SW480 (cell line): Measurements from ENCODE around the gene DYNC2H1.
A peak's percentile ranks its signal among the peaks of the same experiment; 100 is the strongest.

Experiments
- DNase-seq: peaks from one replicate; pipeline ENCODE4 v3.0.0-alpha.2; 2016; ENCODE audit warnings: low spot score

DYNC2H1 gene

GRCh38 chr11:103465555-103466140, 356.4 kb downstream of the DYNC2H1 start:
- DNase-seq = no peak

DNA sequence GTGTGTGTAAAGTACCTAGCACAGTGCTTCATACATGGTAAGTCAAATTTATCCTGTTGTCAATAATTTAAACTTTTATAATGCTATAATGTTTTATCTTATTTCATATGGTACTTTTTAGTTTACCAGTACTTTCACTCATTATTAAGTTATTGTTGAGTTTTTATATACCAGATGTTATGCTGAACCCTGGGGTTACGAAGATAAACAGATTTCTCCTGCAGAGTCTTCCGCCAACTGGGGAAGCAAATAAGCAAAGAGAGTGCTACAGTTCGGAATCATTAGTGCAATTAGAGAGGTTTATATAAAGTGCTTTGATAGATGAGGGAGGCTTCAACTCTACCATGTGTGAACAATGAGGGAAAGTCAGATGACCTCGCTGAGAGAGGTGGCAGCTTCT, 362.3 kb downstream of the DYNC2H1 start:
- no peak for DNase-seq

- DNase-seq = no peak
Measured at GRCh38 chr11:103476874-103477273, 367.6 kb downstream of the DYNC2H1 start.

DNA sequence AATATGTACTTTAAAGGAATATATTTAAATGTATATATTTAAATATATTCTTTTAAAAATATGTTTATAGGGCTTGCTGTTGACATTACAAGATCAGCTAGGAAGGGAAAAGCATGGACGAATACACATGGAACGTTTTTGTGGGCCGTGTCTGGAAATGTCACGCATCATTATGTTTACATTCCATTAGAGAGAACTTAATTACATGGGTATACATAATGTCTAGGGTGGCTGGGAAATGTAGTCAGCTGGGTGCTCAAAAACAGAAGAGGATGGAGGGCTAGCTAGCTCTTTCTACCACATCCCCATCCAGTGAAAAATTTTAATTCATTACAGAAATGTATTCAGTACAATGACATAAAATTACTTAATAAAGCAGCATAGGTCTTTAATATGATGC, 371.2 kb downstream of the DYNC2H1 start:
- DNase-seq = no peak

GRCh38 chr11:103483996-103484395, 374.8 kb downstream of the DYNC2H1 start:
- DNase-seq = no peak

DNA sequence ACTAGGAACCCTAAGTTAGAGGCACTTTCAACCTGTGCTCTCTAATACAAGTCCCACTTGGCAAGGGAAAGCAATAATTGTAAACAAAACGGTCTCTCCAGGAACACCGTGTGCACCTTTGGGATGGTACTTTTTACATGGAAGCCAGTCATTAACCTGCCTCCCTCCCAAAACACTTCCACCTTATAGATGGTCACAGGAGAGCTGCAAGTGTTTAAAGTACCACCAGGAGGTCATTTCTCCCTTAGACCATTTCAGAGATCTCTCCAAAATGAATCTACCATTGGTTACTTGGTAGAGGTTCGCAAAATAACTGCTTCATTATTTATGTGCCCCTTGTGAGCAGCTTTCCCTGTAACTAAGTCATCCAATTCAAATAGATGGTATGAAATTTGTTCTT, 375.3 kb downstream of the DYNC2H1 start:
- no peak for DNase-seq

DNA sequence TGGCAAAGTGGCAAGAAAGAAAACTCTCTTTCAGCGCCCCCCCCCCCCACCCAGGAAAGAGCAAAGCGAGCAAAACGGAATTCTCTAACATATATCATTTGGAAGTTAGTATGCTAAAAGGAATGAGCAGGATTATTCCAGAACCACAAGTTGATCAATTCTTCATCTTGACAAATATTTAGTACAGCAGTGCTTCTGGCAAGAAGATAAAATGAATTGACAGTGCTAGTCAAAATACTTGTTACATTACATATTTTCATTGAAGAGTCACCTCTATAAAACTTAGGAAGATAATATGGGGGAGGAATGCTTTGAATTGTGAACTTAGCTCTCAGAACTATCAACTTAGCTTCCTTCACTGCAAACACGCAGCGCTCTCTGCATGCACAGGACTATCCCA, 377.4 kb downstream of the DYNC2H1 start:
- no peak for DNase-seq

DNA sequence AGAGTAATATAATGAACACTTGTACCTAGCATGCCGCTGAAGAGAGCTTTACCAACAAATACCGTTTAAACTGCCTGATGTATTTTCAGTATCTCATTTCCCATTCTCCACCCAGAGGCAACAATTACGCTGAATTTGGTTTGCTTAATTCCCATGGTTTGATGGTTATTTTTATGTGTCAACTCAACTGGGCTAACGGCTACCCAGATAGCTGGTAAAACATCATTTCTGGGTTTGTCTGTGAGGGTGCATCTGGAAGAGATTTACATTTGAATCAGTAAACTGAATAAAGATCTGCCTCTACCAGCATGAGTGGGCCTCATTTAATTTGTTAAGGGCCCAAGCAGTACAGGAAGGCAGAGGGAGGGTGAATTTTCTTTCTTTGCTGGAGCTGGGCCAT, 377.9 kb downstream of the DYNC2H1 start:
- no peak for DNase-seq

DNA sequence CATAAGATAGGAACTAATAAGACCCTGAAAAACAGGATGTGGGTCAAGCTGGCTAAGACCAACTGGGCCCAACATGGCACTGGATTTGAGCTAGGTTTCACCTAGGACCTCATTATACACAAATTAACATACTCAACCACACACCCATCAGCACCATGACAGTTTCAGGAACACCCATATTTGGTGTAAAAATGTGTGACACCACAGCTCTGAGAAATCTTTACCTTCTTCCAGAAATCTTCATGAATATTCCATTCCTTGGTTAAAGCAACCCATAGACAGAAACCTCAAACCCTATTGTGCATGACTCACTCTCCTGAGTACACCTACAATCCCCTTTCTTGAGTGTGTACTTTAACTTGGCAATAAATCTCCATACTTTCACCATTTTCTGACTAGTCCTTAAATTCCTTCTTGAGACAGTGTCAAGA, 378.8 kb downstream of the DYNC2H1 start:
- no peak for DNase-seq

DNA sequence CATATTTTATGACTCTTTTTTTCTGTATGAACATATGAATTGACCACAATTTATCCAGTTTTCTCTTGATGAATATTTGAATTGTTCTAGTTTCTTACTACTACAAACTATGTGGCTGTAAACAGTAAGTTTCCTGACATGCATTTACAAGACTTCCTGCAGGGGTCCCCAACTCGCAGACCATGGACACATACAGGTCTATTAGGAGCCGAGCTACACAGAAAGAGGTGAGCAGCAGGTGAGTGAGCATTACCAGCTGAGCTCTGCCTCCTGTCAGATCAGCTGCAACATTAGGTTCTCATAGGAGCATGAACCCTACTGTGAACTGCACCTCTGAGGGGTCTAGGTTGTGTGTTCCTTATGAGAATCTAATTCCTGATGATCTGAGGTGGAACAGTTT, 379.4 kb downstream of the DYNC2H1 start:
- DNase-seq = no peak

DNA sequence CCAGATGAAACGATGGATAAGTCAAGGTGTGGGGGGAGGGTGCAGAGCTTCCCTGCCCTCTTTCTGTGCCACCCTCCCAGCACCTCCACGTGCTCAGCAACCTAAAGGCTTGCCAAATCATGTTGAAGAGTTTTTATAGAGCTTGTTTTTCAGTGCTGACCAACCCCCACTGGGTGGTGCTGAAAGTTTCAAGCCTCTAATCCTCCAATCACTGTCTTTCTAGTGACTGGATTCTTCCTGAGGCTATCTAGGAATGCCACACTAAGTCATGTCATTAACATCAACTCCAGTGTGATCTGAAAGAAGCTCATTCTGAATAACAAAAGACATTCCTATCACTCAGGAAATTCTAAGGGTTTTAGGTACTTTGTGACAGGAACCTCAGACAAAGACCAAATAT, 382.6 kb downstream of the DYNC2H1 start:
- no peak for DNase-seq

DNA sequence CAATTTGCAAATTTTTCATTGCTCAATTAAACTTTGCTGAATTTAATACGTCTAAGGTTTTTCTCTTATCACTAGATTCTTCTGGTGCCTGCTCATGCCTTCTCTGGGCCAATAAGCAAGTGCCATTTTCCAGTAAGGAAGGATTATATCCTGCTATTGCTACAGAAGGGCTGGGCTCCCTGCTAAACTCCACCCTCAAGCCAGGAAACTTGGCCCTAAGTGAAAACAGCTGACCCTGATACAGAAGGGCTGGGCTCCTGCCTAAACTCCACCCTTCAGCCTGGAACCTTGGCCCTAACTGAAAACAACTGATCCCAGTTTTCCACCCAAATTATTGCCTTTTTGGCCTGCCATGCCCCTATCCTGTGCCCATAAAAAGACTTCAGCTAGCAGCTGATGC, 385.3 kb downstream of the DYNC2H1 start:
- DNase-seq = no peak

DNA sequence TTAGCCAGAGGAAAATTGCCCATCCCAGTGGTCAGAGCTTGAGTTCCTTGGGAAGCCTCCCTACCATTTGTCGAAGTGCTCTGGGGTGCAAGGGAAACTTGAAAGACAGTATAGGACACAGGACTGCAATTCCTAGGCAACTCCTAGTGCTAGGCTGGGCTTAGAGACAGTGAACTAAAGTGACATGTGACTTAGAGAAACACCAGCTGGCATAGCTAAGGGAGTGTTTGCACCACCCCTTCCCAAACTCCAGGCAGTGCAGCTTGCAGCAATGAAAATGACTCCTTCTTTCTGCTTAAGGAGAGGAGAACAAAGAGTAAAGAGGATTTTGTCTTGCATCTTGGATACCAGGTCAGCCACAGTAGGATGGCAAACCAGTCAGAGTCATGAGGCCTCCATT, 388.0 kb downstream of the DYNC2H1 start:
- DNase-seq = no peak

- no peak for DNase-seq
Measured at GRCh38 chr11:103499710-103500340, 390.6 kb downstream of the DYNC2H1 start.

DNA sequence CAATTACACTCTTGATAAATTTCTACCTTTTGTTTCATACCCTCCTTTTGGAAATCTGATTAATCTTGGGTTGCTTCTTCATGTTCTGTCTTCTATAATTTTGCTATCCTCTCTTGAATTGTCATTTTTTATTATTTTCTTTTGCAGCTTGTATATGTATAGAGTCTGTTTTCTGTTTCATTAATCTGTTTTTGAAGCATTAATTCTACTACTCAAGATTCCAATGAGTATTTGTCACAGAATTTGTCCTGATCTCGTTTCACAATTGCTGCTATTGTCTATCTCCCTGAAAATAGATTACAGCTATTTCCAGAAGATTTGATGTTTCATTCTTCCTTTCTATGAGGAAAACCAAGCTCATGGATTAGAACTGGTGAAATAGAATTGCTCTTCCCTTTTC, 406.1 kb downstream of the DYNC2H1 start:
- DNase-seq = no peak

DNA sequence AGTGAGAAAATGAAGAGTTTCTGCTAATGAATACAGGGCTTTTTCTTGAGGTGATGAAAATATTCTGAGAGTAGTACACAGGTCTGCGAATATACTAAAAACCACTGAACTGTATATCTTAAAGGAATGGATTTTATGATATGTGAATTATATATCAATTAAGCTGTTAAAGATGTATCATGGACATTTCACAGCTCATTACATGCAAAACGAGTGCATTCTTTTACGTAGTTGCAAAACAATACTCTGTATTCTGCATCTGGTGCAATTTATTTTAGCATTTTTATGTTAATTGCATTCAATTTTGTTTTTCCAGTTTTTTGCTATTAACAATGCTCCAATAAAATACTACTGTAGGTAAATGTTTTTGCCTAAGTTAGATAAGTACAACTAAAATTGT, 411.6 kb downstream of the DYNC2H1 start:
- DNase-seq = no peak

DNA sequence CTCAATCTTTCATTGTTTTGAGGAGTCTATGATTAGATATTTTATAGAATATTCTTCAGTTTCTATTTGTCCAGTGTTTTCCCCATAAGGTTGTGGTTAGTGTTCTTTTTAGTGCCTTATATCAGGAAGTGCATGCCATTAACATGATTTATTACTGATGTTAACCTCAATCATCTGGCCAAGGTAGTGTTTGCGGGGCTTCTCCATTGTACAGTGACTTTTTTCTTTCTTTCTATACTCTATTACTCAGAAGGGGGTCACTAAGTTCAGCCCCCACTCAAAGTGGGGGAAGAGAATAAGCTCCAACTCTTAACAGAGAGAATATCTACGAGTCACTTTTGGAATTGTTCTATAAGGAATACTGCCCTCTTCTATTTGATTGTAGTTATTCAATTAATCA, 415.8 kb downstream of the DYNC2H1 start:
- peak; percentile 12 for DNase-seq

- DNase-seq = no peak
Measured at GRCh38 chr11:103528046-103528445, 418.8 kb downstream of the DYNC2H1 start.

DNA sequence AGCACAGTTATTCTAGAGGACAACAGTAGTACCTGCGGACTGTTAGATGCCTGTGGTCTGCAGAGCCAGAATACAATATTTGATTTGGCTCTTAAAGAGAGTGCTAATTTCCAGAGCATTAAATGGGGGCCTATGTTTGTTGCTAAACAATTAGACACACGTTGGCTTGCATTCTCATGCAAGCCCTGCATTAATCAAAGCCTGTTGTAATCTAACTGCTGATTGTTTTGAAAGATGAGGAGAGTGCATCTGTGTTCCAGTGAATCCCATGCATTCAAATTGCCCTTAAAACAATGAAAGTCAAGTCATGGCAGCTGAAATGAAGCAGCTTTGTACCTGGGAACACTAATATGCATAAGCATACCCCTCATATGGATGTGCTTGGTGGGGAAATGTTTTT, 419.4 kb downstream of the DYNC2H1 start:
- no peak for DNase-seq

GRCh38 chr11:103529181-103529684, 420.0 kb downstream of the DYNC2H1 start:
- no peak for DNase-seq
